Breast epithelium (tissue), 4 donors: ENCODE data around the gene NEDD8. TPM values are rescaled to one million over a fixed set of nuclear protein-coding genes. Genes with fewer than 3 reads are reported as not detected.

ENCODE experiments used
- DNase-seq, 2 donors: peaks; one replicate each; pipeline ENCODE4 v3.0.0-alpha.2; 2019; ENCODE audit warnings: low spot score in 2 of 2
- H3K27ac ChIP-seq, 2 donors: fragments of 200-600 bp; sonication (generic) in 1 of 2; one replicate each; pipeline ENCODE4 v1.5.1; 2016 to 2019; ENCODE audit warnings: mild to moderate bottlenecking in 1 of 2
- H3K27me3 ChIP-seq, 2 donors: fragments of 200-600 bp; sonication (generic) in 1 of 2; one replicate each; pipeline versions ENCODE4 v1.5.1 to v1.6.0; 2017 to 2019; ENCODE audit warnings: control low read depth in 1 of 2, mild to moderate bottlenecking in 1 of 2
- H3K36me3 ChIP-seq: fragments of 200-600 bp; one replicate; pipeline ENCODE4 v1.5.1; 2019
- H3K4me1 ChIP-seq, 2 donors: fragments of 200-600 bp; sonication (generic); one replicate each; pipeline ENCODE4 v1.5.1; 2016 to 2019; ENCODE audit warnings: control low read depth in 1 of 2
- H3K4me3 ChIP-seq, 3 donors: fragments of 200-600 bp; sonication (generic); 1 replicate in 2 of 3; 2 replicates in 1 of 3; pipeline ENCODE4 v1.5.1; 2016 to 2019; ENCODE audit warnings: mild to moderate bottlenecking in 3 of 3, moderate library complexity in 2 of 3
- H3K9me3 ChIP-seq, 2 donors: fragments of 200-600 bp; sonication (generic) in 1 of 2; one replicate each; pipeline ENCODE4 v1.5.1; 2016 to 2019; ENCODE audit warnings: control low read depth in 1 of 2
- POLR2A ChIP-seq: fragments of 450-650 bp; IDR thresholded peaks from one replicate; pipeline ENCODE4 v1.6.1; 2016; ENCODE audit warnings: antibody characterized with exemption, mild to moderate bottlenecking, moderate library complexity
- POLR2AphosphoS5 ChIP-seq, 3 donors: sonication (generic); formaldehyde crosslinking; IDR thresholded peaks; one replicate each; pipeline ENCODE4 v1.6.1; 2017; ENCODE audit warnings: antibody characterized with exemption in 3 of 3
- intact Hi-C: fragments of 100-400 bp; cut with DNase I; formaldehyde crosslinking; loops from one replicate; pipeline ENCODE4 v1.15.1; 2023; ENCODE audit warnings: low total_unique reads
- total RNA-seq, 3 donors: library from RNA; depleted of rRNA; stranded (reverse); fragments of >200 nt; gene quantifications; one replicate each; pipeline ENCODE4 v1.1.0, GENCODE V29; 2016
- TF ChIP-seq, protein P1 (sequence below), 3 donors: fragments of 450-650 bp; IDR thresholded peaks; one replicate each; pipeline ENCODE4 v1.5.1; 2016 to 2017; ENCODE audit warnings: antibody characterized with exemption in 3 of 3, mild to moderate bottlenecking in 3 of 3, moderate library complexity in 3 of 3

NEDD8 gene
- total RNA-seq, 3 donors from 2014 or later = 118 to 165 (median 150) TPM

DNA sequence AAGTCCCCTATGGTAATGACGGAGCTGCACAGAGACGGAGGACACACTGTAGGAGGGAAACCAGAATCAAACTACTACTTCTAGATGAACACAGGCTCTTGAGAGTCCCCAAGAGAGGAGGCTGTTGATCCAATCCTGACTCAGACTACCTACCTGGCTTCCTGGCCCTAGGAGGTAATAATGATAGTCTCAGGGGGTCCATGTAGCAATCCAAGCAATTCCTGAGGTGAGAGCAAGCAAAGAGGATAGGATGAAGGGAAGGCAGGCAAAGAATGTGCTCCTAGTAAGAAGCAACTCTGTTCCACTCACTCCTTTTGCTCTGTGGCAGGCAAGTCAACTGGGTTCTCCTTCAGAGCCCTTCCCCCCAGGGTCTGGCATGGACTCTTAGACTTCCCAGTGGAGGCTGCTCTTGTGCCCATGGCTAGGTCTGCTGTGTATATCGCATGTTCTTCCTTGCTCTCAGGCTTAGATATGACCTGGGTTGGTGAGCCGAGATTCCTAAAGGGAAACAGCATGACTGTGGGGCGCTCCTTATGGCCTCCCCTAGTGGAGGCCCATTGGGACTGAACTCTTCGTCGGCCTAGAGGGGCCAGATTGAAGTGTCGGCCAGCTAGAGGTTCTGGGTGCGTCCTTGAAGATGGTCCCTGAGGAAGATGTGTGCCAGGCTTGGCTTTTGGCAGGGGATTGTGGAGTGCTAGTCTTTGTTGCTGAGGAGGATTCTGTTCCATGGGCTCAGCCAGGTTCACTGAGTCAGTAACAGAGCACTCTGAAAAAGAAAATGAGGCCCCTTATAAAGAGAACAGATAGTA lies 8.1 kb upstream of the NEDD8 start:
- intact Hi-C loops = loop anchor here (10.0 kb wide), 1 partner anchor 64 kb away; the partner anchor contains the start of gene CIDEB
- H3K27ac ChIP-seq = peak overlapping the region; percentile 60 to 97
- TF ChIP-seq POLR2A (no peak), POLR2AphosphoS5 (IDR thresholded peaks at IDR 0.05) (no peak)
- TF ChIP-seq, protein P1, sequence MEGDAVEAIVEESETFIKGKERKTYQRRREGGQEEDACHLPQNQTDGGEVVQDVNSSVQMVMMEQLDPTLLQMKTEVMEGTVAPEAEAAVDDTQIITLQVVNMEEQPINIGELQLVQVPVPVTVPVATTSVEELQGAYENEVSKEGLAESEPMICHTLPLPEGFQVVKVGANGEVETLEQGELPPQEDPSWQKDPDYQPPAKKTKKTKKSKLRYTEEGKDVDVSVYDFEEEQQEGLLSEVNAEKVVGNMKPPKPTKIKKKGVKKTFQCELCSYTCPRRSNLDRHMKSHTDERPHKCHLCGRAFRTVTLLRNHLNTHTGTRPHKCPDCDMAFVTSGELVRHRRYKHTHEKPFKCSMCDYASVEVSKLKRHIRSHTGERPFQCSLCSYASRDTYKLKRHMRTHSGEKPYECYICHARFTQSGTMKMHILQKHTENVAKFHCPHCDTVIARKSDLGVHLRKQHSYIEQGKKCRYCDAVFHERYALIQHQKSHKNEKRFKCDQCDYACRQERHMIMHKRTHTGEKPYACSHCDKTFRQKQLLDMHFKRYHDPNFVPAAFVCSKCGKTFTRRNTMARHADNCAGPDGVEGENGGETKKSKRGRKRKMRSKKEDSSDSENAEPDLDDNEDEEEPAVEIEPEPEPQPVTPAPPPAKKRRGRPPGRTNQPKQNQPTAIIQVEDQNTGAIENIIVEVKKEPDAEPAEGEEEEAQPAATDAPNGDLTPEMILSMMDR (IDR thresholded peaks at IDR 0.05) = no peak
- H3K36me3 ChIP-seq = no peaks in the 10 kb centered on the region
- no peaks in the 10 kb centered on the region for H3K27me3 ChIP-seq
- H3K9me3 ChIP-seq = no peaks in the 10 kb centered on the region
- DNase-seq = no peak
- no peak overlapping the region for H3K4me3 ChIP-seq
- peaks cover 3 to 17% of the 10 kb centered on the region in 2 donors for H3K4me1 ChIP-seq

DNA sequence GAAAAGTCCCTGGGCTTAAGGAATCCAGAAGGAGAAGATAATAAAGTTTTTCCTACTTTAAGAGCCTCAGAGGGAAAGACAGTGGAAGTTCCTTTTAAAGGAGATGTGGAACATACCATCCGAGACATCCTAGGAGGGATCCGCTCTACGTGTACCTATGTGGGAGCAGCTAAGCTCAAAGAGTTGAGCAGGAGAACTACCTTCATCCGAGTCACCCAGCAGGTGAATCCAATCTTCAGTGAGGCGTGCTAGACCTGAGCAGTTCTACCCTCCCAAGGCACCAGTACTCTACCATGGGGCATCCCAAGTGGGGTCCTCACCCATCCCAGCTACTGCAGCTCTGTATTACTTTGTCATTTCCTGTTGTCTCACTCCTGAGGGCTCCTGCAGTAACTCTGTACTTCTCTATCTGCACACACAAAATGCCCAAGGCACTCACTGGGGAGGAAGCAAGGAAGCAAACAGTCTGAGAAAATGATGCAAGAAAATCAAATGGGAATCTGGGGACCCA lies 6.4 kb upstream of the NEDD8 start:
- H3K27me3 ChIP-seq = no peaks in the 10 kb centered on the region
- H3K9me3 ChIP-seq = no peaks in the 10 kb centered on the region
- H3K4me1 ChIP-seq = peaks cover 3 to 24% of the 10 kb centered on the region in 2 donors
- TF ChIP-seq POLR2A (no peak), POLR2AphosphoS5 (IDR thresholded peaks at IDR 0.05) (no peak)
- TF ChIP-seq, protein P1 (IDR thresholded peaks at IDR 0.05) = no peak
- no peaks in the 10 kb centered on the region for H3K36me3 ChIP-seq
- intact Hi-C loops = no loop called here
- no peak for DNase-seq
- peak overlapping the region in 1 of 2 donors; percentile 16 for H3K27ac ChIP-seq
- H3K4me3 ChIP-seq = no peak overlapping the region

DNA sequence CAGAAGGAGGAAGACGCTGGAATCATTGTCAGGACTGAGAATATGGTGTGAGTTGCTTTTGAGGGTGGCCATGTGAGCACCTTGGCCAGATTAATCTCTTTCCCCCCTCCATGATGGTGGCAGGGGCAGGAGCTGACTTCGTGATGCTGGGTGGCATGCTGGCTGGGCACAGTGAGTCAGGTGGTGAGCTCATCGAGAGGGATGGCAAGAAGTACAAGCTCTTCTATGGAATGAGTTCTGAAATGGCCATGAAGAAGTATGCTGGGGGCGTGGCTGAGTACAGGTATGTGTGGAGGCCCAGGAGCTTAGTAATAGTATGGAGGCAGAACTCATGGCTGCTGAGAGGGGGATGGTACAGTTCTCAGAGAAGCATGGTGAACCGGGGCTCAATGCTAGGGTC lies 6.0 kb upstream of the NEDD8 start:
- no peak for DNase-seq
- H3K9me3 ChIP-seq = no peaks in the 10 kb centered on the region
- no peak overlapping the region for H3K4me3 ChIP-seq
- H3K4me1 ChIP-seq = peaks cover 3 to 29% of the 10 kb centered on the region in 2 donors
- no peak for TF ChIP-seq POLR2AphosphoS5 (IDR thresholded peaks at IDR 0.05)
- H3K27me3 ChIP-seq = no peaks in the 10 kb centered on the region
- H3K27ac ChIP-seq = peak overlapping the region in 1 of 2 donors; percentile 16
- intact Hi-C loops = no loop called here
- no peaks in the 10 kb centered on the region for H3K36me3 ChIP-seq

DNA sequence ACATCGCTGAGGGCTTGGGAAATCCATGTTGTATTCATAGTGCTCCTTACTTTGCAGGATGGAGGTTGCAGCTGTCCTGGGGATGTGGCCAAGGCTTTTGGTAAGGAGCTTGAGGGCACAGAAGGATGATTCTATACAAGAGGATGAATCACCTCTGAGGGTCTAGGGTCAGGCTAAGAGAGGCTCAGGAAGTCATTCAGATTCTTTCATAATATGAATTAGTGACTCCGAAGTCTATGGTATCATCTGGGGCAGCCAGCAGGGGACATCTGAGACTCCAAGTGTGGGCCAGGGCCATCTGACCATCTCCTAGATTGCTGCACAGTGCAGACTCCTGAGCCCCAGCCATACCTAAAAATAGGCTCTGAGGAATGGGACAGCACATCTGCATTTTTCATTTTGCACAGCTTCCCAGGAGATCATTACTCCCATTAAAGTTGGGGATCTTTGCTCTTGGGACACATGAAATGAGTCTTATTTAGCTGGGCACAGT lies 5.3 kb upstream of the NEDD8 start:
- no peak for DNase-seq
- Histone ChIP-seq H3K4me1 (peaks cover 3 to 31% of the 10 kb centered on the region in 2 donors), H3K9me3 (no peaks in the 10 kb centered on the region), H3K4me3 (no peak overlapping the region), H3K36me3 (no peaks in the 10 kb centered on the region), H3K27me3 (no peaks in the 10 kb centered on the region), H3K27ac (no peak overlapping the region)
- intact Hi-C loops = no loop called here
- TF ChIP-seq, protein P1 (IDR thresholded peaks at IDR 0.05) = no peak
- TF ChIP-seq POLR2A = no peak
- no peak for TF ChIP-seq POLR2AphosphoS5 (IDR thresholded peaks at IDR 0.05)

DNA sequence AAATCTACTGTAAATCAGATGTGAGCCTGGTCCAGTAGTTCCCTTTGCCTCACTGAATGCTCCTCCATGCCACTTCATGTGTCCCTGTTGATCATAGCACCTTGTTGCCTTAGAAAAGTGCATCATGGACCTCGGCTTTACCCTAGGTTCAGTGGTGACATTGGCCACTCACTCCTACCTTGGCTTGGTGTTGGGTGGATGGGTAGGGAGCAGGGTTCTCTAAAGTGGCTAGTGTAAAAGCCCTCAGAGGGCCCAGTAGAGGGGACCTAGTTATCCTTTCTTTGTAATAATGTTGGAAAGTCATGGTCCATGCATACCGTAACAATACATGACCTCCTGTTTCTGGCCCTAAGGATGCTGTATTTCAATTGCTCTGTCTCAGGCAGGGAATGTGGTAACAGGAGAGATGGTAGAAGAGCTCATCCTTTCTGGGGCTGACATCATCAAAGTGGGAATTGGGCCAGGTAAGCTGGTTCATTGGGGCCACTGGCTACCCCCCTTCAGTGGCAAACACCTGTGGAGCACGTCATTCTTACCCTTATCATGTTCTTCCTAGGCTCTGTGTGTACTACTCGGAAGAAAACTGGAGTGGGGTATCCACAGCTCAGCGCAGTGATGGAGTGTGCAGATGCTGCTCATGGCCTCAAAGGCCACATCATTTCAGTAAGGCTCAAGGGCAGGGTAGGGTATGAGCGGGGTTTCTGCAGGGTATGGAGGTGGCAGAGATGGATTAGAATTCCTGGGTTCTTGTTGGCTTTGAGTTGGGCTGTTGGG lies 4.7 kb upstream of the NEDD8 start:
- H3K36me3 ChIP-seq = no peaks in the 10 kb centered on the region
- H3K27me3 ChIP-seq = no peaks in the 10 kb centered on the region
- peaks cover 3 to 31% of the 10 kb centered on the region in 2 donors for H3K4me1 ChIP-seq
- H3K27ac ChIP-seq = no peak overlapping the region
- no peak overlapping the region for H3K4me3 ChIP-seq
- no peaks in the 10 kb centered on the region for H3K9me3 ChIP-seq
- no peak for DNase-seq
- TF ChIP-seq, protein P1 (IDR thresholded peaks at IDR 0.05) = no peak
- TF ChIP-seq POLR2A (no peak), POLR2AphosphoS5 (IDR thresholded peaks at IDR 0.05) (no peak)
- intact Hi-C loops = no loop called here
